ENCODE measurements around the gene ME3.

DNA sequence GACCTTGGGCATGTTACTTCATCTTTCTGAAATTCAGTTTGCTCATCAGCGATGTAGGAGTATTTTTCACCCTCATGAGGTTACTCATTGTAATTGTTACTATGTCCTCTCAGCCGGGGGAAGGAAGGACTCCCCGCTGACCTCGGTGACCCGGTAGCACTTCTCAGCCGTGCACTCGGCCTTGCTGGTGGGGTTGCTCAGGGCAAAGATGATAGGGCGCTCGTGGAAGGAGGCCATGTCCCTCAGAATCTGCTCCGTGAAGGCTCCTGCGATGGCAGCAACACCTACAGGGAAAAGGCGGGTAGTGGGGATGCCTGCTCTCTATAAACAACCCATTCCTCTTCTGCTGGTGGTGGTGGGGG lies 225.5 kb downstream of the ME3 start:
- TF ChIP-seq EZH2 (IDR thresholded peaks at IDR 0.05; ENCODE audit: insufficient read depth, poor library complexity, severe bottlenecking) (no peak), EZH2phosphoT487 (IDR thresholded peaks at IDR 0.05; ENCODE audit: insufficient read depth, low read depth) (no peak)

Data from GM23248 (cell line).